Activated gamma-delta T cell treated with Interleukin-2 at 50 U/mL for 16 hours (primary cell): ENCODE measurements around the gene ARMC3.

Experiments
- DNase-seq: peaks from one replicate; pipeline ENCODE4 v3.0.0-alpha.2; 2020

ARMC3 gene

DNA sequence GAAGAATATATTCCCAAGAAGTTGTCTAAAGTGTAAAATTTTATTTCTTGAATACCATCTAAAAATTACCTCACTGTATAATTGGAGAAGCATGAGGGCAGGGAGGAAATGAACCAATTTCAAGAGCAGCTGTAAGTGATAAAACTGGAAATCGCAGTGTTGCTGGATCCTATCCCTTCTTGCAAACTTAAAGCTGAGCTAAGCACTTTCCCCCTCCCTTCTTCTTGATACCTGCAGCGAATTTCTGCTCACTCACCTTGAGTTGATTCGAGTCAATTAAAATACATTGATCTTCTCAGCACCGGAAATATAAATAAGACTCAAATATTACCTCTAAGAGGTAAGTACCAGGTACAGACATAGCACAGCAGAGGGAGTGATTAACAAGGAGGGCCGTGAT lies 65.5 kb downstream of the ARMC3 start:
- no peak for DNase-seq

DNA sequence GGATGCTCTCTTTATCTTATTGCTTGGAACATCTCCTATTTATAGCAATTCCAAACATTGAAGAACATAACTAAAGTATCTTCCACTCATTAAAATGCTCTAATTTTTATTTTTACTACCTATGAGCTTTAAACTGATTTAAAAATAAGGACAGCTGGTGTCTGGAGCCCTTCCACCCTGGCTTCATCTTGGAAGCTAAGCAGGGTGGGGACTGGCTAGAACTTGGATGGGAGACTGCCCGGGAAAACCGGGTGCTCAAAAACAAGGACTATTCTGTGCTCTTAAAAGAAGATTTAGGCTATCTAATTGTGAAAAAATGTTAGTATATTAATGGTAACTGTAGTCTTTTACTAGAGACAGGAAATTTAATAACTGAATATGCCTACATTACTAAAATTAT lies 69.2 kb downstream of the ARMC3 start:
- no peak for DNase-seq

DNA sequence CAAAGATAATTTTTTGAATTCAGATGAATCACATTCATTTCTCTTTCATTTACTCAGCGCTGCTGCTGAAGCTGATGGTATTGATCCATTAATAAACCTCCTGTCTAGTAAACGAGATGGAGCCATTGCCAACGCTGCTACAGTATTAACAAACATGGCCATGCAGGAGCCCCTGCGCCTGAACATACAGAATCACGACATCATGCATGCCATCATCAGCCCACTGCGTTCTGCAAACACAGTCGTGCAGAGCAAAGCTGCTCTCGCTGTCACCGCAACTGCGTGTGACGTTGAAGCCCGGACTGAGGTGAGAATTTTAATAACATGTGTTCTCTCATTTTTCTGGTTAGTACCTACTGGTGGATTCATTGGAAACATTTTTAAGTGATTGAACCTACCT lies 70.2 kb downstream of the ARMC3 start:
- DNase-seq: no peak

DNA sequence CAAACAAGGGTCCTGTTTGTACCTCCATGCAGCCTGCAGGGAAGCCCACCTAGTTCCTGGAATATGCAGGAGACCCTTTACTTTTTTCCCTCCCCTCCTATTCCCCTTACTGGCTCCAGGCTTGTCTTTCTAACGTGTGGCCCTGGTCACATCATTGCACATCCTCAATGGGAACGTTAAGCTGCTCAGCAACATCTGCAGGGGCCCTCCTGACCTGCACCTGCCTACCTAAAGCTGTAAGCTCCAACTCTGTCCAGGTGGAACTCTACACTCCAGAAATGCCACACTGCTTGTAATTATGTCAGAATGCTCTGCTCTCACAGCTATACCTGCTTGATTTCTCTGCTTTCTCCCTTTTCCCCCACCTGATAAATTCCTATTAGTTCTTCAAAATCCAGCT lies 72.1 kb downstream of the ARMC3 start:
- no peak for DNase-seq

DNA sequence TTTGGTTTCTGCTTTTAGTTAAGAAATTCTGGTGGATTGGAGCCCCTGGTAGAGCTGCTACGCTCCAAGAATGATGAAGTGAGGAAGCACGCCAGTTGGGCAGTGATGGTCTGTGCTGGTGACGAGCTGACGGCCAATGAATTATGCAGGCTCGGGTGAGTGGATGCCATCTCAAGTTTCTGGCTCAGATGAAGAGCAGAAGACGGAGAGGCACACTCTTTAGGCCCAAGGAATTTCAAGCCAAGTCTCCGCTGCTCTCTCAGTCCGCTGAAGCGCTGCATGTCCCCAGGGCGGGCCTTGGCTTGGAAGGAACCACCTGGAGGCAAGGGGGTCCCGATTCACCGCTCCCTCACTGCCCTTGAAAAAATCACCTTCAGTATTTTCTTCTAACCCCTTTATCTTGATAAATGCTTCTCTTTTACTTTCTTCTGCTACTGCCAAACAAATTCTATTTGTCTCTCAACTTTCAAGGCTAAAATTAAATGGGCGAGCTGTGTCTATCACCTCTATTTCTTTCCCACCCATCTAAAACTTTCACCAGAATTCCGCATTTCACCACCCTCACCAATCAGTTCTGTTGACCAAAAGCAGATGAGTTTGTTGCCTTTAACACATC lies 74.2 kb downstream of the ARMC3 start:
- no peak for DNase-seq

DNA sequence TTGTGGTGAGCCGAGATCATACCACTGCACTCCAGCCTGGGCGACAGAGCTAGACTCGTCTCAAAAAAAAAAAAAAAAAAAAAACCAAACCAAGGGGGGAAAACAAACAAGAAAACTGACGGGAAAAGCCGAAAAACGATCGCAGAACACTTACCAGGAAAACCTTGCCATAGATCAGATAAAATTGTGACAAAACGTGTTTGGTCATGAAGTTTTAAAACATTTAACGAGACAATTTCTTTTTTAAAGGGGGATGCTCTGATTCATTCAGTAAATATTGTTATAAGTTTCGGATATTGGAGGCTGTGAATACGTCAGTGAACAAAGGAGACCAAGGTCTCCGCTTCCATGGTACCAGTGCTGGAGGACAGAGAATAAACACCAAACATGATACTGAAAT lies 77.3 kb downstream of the ARMC3 start:
- DNase-seq: no peak

DNA sequence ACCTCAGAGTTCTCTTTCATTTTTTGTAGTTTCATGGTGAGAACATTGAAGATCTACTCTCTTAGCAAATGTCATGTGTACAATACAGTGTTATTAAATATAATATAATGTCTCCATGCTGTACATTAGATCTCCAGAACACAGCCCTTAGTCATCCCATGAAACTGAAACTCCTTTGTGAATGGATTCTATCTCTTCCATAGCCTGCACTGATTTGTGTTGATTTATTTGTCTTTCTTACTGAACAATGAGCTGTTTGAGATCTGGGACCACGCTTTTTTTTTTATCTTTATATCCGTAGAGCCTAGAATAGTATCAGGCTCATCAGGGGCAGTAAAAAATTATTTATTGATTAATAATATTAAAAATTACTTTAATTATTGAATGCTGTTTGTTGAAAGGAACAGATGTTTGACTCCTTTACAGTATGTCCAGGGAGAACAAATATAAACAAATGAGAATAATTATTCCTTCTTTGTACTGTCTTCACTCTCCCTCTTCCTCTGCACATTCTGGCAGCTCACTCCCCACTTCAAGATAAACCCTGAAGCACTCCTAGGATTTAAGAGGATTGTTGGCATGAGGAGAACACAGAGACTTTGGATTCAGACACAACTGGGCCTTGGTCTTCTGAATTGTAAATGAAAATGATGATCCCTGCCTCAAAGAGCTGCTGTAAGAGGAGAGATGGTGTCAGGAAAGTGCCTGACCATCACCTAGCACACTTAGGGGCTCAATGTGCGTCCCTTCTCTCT lies 85.9 kb downstream of the ARMC3 start:
- DNase-seq: no peak

DNA sequence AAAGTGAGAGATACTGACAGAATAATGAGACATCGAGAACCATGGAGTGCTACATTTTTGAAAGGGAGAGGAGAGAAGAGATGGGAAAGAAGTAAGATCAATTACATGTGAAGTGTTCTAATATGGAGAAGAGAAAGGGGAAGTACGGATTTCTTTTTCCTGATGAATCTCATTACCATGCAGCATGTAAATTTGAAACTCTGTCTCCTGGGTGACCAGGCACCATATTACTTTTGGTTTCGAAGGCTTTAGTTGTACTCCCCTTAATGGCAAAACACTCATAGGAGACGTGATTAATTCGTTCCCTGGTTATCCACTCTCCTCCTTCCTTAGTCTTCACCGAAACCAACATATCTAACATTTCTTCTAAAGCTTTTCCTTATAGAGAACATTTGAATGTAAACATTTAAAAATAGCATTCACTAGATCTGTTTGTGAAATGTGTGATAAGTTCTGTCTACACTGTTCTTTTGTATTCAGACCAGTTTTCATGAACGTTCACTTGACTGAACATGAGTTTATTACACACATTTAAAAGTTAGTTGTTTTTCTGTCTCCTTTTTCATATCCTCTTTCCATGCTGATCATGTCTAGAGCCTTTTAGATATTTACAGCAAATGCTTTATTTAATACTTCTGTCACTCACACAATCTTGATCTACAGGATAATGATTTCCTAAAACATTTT lies 87.3 kb downstream of the ARMC3 start:
- DNase-seq: no peak

DNA sequence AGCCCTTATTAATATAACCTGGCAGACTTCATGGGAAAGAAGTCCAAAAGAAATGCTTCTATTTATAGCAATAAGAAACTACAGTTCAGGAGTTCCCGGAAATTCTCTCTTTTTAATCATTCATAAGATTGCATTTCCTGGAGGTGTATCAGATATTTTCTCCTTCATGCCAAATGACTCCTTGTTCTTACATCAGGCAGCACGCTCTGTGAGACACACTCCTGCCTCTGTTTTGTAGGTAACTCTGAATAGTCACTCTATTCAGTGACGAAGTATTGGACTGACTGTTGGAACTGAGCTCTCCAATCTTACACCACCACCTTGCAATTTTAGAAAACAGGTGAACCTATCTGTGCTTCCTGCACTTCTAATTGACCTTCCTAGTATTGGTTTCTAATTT lies 88.8 kb downstream of the ARMC3 start:
- no peak for DNase-seq

DNA sequence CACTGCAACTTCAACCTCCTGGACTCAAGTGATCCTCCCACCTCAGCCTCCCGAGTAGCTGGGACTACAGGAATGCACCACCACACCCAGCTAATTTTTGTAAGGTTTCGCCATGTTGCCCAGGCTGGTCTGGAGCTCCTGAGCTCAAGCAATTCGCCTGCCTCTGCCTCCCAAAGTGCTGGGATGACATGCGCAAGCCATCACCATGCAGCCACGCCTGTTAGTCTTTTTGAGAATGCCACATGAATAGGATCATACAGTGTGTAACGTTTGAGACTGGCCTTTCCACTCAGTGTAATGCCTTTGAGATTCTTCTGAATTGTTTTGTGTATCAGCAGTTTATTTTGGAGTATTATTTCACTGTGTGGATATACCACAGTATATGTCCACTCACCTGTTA lies 91.8 kb downstream of the ARMC3 start:
- no peak for DNase-seq

DNA sequence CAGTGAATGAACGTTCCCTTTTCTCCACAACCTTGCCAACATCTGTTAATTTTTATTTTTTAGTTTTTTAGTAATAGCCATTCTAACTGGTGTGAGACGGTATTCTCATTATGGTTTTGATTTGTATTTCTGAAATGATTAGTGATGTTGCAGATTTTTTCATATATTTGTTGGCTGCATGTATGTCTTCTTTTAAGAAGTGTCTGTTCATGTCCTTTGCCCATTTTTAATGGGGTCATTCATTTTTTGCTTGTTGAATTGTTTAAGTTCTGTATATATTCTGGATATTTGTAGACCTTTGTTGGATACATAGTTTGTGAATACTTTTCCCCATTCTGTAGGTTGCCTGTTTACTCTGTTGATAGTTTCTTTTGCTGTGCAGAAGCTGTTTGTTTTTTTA lies 93.6 kb downstream of the ARMC3 start:
- no peak for DNase-seq

DNA sequence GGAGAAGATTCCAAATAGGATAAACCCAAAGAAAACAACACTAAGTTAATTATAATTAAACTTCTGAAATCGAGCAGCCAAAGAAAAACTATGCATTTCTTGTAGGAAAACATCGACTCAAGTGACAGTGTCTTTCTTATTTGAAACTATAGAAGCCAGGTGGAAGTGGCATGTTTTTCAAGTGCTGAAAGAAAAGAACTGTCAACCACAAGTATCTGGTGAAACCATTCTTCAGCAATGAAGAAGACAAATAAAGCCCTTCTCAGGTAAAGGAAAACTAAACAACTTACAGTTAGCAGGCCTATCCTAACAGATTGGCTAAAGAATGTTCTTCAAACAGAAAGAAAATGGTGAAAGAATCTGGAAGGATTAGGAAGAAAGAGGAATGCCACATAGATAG lies 96.1 kb downstream of the ARMC3 start:
- DNase-seq: no peak

DNA sequence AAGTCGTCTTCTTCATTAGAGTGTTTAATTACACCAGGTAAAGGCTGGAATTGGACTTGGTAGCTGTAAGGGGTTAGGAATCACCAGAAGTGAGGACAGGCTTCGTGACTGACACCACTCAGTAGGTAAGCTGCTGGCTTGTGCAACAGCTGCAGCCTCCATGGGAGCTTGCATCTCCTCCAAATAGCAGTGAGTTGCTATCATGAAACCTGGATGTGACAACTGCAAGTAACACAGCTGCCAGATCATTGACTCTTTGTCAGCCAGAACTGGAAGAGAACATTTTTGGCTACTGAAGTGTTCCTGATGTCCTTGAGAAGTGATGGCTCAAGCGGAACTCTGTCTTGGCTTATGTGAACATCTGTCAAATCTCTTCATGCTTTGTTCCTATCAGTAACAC lies 103.5 kb downstream of the ARMC3 start:
- no peak for DNase-seq

DNA sequence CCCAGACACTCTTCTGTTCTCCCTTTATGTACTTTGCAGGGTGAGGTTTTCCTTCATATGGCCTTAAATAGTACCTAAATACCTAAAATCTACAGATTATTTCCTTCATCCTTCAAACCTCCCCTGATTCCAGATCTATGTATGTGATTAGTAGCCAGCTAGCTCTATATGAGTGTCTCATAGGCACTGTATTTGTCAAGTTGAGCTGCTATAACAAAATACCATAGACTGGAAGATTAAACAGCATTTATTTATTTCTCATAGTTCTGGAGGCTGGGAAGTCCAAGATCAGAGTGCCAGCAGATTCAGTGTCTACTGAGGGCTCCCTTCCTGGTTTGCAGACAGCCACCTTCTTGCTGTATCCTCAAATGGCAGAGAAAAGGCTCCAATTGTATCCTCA lies 106.9 kb downstream of the ARMC3 start:
- DNase-seq: no peak

DNA sequence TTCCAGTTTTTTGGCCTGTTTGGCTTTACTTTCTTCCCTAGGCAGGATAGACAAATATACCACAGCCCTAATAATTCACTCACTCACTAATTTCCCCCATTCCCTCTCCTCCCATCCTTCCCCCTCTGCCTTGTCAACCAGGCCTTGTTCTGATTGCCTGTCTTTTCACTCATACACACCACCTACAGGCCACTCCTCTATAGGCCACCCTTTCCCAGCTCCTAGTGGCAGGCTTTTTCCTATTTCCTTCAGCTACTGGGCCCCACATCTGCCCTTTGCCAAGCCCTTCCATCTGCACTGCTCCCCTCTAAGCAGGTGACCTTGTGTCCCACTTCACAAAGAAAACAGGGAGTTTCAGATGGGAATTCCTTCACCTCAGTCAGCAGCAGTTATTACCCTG lies 107.7 kb downstream of the ARMC3 start:
- no peak for DNase-seq

DNA sequence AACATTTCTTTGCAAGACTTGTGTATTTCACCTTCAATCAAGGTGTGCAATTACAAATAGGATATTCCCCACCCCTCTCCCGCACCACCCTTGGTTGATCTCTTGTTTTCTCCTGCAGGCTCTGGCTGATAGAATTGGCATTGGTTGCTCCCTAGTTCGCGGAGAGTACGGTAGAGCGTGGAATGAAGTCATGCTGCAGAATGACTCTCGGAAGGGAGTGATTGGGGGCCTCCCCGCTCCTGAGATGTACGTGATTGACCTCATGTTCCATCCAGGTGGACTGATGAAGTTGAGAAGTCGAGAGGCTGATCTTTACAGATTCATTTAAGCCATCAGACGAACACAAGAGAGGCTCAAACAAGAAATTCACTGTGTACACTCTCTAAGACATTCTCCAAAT lies 109.3 kb downstream of the ARMC3 start:
- no peak for DNase-seq

DNA sequence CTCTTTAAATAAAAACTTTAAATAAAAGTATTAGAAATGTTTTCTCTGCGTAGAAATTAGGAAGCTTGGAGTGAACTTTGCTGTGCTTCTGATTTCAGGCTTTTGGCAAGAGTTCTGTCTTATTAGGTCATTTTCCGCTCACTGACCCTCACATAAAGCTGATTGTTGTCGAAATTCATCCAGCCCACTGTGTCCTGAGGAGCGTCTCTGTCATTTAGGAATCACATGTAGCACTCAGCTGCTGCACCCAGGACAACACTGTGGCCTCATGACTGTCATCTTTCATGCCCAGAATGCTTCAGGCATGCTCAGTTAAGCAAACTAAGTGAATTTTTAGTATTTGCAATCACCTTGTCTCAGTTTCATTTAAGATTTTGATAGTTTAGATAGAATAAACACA lies 109.7 kb downstream of the ARMC3 start:
- DNase-seq: no peak

DNA sequence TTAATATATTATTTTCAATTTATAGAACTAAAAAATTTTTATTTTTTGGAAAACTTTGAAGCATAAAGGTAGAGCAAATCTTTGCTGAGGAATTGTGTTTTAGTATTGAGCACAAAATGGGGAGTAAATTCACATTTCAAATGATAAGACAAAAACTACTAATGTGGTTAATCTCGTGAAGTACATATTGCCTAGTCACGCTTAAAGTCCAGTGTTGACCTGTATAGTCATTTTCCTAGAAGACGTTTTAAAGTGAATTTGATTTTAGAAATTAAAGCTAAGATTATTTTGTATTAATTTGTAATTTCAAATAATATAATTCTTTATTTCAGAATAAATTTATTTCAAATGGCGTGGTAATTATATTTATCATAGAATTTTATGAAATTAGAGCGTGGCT lies 110.3 kb downstream of the ARMC3 start:
- DNase-seq: no peak

DNA sequence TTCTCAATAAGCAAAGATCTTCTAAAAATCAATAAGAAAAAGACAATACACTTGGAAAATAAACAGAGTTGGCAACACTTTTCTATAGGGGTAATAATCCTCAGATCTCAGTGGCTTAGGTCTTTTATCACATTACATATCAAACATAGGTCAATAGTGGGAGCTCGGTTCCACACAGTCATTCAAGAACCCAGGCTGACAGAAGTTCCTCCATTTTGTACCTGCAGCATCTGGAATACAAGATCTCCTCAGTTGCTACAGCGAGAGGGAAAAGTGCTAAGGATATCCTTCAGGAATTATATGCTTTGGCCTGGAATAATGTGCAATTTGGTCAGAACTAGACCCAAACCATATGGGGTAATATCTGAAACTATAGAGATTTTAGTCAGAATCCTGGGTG lies 112.1 kb downstream of the ARMC3 start:
- no peak for DNase-seq

DNA sequence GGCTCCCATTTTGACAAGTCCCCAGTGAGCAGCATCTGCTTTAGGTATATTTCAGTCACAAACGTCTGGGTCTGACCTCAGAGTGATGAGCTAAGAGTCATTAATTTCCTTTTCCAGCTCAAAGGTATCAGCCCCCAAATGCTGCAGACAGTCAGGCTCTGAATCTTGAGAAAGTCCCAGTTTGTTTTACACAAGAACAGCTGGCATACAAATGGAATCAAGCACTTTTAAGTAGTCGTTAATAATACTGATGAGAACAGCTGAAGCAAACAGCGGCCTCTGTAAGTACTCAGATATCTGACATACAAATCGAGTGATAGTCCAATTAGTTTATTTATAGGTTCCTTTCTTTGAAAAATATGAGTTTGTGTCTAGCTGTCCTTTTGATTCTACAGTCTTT lies 118.2 kb downstream of the ARMC3 start:
- no peak for DNase-seq

DNA sequence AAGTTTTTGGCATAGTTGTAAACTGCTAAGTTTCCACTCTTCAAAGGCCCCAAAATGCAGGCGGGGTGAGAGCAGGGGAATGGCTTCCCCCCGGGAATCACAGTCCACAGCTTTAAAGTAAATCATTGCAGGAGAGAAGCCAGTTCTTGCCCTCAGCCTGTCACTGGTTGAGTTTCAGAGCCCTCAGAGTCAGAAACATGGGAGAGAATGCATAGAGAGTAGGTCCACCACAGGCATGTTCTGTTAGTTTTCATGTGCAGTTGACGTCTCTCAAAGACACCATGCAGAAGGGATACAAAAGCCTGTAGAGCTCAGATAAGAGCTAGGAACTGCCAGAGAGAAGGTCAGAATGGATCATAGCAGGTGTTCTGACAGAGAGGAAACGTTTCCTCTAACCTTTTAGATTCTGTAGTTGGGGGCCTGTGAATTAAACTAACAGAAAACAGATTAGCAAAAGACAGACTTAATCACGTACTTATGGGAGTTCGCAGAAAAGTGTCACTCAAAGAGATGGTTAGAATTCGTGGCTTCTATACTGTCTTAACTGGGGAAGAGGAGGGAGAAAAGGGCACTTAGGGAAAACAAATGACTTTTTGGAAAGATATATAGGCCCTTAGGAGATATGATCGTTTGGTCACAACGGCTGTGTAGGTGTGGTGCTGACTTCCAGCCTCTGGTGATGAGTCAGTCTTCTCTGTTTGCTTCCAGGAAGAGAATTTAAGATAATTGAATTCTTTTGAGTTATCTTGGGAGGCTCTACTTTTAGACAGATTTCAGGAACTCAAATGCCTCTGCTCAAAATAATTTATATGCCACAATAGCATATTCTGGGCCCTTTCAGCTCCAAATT lies 119.6 kb downstream of the ARMC3 start:
- DNase-seq: no peak

DNA sequence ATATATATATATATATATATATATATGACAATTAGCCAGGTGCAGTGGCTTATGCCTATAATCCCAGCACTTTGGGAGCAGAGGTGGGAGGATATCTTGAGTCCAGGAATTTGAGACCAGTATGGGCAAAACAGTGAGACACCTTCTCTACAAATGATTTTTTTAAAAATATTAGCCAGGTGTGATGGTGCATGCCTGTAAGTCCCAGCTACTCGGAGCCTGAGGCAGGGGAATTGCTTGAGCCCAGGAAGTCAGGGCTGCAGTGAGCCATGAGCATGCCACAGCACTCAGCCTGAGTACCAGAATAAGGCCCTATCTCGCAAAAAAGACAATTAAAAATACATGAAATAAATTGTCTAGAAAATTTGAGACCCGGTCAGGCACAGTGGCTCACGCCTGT lies 120.3 kb downstream of the ARMC3 start:
- no peak for DNase-seq

DNA sequence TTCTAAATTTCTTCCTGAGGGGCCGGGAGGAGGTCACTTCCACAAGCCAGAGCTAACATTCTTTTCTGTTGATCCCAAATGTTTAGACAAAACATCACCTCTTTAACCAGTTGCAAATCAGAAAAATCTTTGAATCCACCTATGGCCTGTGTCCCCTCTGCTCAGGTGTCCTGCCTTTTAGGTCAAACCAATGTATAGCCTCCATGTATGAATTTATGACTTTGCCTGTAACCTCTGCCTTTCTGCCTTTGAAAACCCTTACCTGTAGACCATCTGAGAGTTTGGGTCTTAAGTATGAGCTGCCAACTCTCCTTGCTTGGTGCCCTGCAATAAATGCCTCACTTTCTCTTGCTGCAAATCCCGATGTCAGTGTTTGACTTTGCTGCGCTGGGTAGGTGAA lies 123.4 kb downstream of the ARMC3 start:
- DNase-seq: no peak
